HG03097 (cell line): ENCODE measurements around the gene MPP2.
"Not testable (repeated sequence)": the region's sequence is repeated elsewhere in the genome, so short reads cannot be mapped to it uniquely, and the experiment has no call there.

ENCODE experiments used
- ATAC-seq: cut with Tn5 transposase; IDR thresholded peaks from one replicate; pipeline ENCODE4 v1.9.1; 2021; ENCODE audit not compliant: unreplicated experiment, low FRiP score

Gene MPP2, protein sequence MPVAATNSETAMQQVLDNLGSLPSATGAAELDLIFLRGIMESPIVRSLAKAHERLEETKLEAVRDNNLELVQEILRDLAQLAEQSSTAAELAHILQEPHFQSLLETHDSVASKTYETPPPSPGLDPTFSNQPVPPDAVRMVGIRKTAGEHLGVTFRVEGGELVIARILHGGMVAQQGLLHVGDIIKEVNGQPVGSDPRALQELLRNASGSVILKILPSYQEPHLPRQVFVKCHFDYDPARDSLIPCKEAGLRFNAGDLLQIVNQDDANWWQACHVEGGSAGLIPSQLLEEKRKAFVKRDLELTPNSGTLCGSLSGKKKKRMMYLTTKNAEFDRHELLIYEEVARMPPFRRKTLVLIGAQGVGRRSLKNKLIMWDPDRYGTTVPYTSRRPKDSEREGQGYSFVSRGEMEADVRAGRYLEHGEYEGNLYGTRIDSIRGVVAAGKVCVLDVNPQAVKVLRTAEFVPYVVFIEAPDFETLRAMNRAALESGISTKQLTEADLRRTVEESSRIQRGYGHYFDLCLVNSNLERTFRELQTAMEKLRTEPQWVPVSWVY

GRCh38 chr17:43907425-43907981 lies at the start of gene MPP2:
Gene MPP2 (minus strand): TSS chr17:43907536. CDS start chr17:43904460, 3,076 bp downstream.
- no peak for ATAC-seq

GRCh38 chr17:43956222-43956621 lies 48.9 kb upstream of the MPP2 start:
- ATAC-seq = no peak

GRCh38 chr17:43953746-43954145 lies 46.4 kb upstream of the MPP2 start, which contains the start of gene PYY:
Gene PYY (minus strand): TSS chr17:43953940. CDS start chr17:43953483, 457 bp downstream.
- ATAC-seq = no peak

DNA sequence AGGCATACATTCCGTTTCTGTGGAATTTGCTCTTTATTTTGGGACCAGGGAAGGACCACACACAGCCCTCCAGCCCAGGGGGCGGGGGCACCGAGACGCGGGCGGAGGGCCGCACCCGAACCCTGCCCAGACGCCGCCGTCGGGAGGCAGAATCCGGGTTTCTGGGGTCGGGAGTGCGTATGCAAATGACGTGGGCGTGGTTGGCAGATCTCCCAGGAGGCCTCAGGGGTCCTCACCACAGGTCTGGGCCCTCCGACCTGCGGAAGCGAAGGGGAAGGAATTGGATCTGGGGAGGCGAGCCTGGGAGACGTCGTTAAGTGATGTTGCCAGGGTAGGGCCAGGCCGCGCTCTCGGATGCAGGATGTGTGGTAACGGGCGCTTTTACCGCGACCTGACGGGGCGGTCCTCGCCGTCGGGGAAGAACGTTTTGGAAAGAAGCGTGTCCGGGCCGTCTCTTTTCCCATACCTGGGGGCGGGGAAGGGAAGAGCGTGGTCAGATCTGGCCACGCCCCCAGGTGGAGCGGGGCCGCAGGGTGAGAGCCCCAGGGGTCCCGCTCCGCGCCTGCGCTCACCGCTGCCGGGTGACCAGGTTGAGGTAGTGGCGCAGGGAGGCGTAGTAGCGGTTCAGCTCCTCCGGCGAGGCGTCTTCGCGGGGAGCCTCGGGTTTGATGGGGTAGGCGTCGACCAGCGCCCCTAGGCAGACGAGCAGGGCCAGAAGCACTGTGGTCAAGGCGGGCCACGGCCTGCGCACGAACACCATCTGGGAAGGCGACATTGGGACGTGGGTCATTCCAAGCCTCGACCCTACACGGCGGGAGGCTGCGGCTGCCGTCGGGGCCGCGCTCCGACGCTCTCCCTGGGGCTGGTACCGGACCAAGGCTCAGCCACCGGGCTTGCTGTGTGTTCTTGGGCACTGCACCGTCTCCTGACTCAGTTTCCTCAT lies 45.7 kb upstream of the MPP2 start:
- no peak for ATAC-seq

DNA sequence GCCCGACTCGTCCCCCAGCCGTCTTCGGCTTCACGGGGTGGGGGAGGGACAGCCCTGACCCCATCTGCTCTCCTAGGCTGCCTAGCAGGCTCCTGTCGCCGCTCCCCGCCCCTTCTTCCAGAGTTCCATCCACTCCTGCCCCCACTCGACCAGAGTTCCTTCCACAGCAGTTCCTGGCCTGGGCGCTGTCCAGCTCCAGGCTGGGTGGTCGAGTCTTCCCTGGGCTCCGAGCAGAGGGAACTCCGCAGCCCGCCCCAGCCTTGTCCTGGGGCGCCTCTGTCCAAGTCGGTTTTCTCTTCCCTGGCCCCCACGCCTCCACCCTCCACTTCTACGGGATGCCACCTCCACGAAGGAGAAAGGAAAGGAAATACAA lies 45.0 kb upstream of the MPP2 start:
- no peak for ATAC-seq

- no peak for ATAC-seq
Measured at GRCh38 chr17:43951750-43952149, 44.4 kb upstream of the MPP2 start.

- ATAC-seq = no peak
Measured at GRCh38 chr17:43950554-43950953, 43.2 kb upstream of the MPP2 start.

- ATAC-seq = no peak
Measured at GRCh38 chr17:43949781-43950180, 42.4 kb upstream of the MPP2 start.

DNA sequence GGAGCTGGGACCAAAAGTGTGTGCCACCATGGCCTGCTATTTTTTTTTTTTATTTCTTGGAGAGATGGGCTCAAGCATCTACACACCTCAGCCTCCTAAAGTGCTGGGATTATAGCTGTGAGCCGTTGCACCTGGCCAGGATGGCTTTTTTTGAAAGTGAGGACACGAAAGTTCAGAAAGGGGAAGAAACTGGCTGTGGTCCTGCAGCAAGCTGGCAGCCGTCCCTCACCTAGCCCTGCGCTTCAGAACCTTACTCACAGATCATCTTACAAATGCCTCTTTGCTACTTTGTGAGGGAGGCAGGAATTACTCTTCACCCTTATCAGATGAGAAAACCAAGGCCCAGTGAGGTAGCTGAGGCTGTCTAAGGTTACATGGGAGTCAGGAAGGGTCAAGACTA lies 39.4 kb upstream of the MPP2 start:
- ATAC-seq = no peak

DNA sequence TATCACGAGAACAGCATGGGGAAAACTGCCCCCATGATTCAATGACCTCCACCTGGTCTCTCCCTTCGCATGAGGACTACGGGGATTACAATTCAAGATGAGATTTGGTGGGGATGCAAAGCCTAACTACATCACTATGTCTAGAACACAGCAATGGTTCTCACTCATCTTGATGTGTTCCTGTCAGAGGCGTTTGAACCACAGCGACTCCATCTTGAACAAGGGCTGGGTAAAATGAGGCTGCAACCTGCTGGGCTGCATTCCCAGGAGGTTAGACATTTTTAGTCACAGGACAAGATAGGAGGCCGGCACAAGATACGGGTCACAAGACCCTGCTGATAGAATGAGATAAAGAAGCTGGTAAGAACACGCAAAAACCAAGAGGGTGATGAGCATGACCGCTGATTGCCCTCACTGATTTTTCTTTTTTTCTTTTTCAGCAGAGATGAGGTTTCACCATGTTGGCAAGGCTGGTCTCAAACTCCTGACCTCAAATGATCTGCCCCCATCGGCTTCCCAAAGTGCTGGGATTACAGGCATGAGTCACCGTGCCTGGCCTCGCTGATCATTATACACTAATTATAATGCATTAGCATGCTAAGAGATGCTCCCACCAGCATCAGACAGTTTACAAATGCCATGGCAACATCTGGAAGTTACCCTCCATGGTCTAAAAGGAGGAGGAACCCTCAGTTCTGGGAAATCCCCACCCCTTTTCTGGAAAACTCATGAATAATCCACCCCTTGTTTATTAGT lies 37.9 kb upstream of the MPP2 start:
- no peak for ATAC-seq

DNA sequence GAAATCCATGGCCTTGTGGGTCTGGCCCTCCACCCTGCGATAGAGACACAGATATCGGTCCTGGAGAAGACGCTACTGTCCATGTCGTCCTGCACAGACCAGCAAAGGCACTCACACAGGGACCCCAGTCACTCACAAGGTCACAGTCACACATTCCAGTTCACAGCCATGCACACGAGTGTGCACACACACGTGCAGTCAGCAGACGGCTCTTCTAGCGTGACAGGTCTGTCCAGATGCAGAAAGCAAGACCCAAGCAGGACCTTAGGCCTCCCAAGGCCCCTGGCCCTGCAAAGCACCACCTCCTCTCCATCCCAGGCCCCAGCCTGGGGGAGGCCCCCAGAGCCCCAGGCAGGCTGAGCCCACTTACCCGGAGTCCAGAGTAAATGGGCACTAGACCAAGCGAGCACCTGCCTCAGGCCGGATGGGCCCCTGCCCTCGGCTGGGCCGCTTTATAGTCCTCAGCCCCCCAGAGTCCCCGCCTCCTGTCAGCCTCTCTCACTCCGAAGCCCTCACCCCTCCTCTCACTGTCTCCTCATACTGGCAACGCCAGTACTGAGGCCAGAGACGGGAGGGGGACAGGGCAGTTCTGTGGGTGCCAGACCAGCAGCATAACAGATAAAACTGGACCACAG lies 34.8 kb upstream of the MPP2 start, which contains the start of gene PPY:
Gene PPY, minus strand, starts transcription at position 426 of the 635 bp plus-strand sequence. CDS start 822 bp downstream, outside the sequence.
- ATAC-seq = no peak

DNA sequence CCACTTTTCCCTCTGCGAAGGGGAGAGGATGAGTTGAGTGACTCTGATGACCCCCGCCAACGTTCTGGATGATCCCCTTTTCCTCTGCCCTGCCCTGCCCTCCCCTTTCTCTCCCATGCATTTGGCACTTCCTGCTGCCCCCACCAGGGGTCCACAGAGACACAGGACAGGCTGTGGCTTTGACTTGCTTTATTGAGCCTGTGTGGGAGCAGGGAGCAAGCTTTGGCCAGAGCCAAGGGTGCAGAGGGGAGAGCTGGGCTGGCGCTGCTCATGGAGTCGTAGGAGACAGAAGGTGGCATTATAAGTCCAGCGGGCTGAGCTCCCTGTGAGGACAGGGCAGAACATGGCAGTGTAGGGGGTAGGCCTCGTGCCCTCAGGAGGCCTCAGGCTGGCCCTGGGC lies 33.3 kb upstream of the MPP2 start:
- no peak for ATAC-seq

GRCh38 chr17:43939886-43940285 lies 32.5 kb upstream of the MPP2 start:
- no peak for ATAC-seq

DNA sequence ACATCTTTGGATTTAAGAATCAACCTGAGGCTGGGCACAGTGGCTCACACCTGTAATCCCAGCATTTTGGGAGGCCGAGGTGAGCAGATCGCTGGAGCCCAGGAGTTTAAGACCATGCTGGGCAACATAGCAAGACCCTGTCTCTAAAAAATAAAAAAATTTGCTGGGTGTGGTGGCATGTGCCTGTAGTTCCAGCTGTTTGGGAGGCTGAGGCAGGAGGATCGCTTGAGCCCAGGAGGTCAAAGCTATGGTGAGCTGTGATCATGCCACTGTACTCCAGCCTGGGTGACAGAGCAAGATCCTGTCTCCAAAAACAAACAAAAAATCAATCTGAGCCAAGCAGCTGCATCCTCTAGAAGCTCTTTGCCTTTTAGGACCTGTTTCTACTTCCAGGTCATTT lies 32.1 kb upstream of the MPP2 start:
- not testable (repeated sequence) for ATAC-seq

DNA sequence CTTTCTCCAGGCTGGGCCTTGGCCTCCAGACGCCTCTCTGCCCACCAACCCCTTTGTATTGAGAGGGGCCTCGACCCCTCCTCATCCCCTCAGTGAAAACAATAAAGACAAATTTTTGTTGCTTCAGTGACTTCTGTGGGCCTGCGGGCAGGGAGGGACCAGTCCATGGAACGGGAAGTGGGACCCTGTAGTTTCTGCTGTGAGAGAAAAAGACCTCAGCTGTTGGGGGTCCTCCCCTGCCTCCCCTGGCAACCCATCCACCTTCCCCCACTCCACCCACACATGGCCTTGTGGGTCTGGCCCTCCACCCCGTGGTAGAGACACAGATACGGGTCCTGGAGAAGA lies 31.5 kb upstream of the MPP2 start:
- no peak for ATAC-seq

- no peak for ATAC-seq
Measured at GRCh38 chr17:43936434-43936833, 29.1 kb upstream of the MPP2 start.

DNA sequence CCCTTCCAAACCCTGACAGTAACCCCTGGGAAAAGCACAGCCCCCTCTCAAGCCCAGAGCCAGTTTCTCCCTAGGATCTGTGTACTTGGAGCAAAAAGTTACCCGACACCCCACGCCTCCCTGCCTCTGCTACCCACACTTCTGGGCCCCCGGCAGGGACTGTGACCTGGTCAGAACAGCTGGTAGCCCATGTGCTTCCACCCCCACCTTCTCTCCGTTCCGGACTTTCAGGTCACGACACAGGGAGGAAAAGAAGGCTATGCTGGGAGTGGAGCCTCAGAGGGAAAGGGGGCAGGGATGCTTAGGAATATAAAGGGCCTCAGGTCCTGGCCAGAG lies 28.6 kb upstream of the MPP2 start:
- ATAC-seq = no peak

DNA sequence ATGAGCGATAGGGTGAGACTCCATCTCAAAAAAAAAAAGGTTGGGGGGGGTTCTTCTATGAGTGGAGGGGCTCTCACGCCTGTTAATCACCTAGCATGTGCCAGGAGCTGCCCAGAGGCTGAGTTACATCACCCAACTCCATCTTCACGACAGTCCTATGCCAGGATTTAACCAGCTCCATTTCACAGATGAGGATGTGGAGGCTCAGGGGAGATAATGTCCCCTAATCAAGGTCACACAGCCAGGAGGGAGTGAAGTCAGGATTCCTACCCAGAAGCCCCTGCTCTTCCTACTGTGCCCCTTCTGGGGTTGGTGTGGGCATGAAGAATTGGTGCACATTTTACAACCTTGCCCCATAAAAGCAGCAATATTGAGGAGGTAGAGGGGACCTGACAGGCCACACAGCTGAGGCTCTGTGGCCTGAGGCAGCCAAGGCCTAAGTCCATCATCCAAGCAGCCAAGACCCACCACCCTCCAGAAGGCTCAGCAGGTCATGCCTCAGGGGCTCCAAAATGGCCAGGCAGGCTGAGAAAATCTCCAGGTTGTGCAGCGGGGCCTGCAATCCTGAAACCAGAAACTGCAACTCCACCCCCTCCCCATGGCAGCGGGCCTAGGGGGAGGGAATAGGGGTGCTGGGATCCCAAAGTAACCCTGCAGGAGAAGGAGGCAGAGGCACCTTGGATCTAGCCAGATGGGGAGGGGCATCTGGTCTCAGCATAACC lies 28.0 kb upstream of the MPP2 start:
- ATAC-seq = no peak

- no peak for ATAC-seq
Measured at GRCh38 chr17:43932923-43933322, 25.6 kb upstream of the MPP2 start.
